Retina (tissue), 1 donor: Measurements from ENCODE around the gene ENOX2.
"Not testable (repeated sequence)": the region's sequence is repeated elsewhere in the genome, so short reads cannot be mapped to it uniquely, and the experiment has no call there.

Experiments used
- DNase-seq: peaks from one replicate; pipeline ENCODE4 v3.0.0-alpha.2; 2016

The ENOX2 gene

GRCh38 chrX:130902783-130903613 is at the start of gene ENOX2:
ENOX2 (minus strand) TSS chrX:130903209; CDS start chrX:130703216, 199,993 bp downstream.
- peak; percentile 94 for DNase-seq

GRCh38 chrX:130952266-130953043 is 49.4 kb upstream of the ENOX2 start:
- no peak for DNase-seq

- DNase-seq = no peak
These were observed 41.2 kb upstream of the ENOX2 start for GRCh38 chrX:130944230-130944629.

GRCh38 chrX:130937101-130937500 is 34.1 kb upstream of the ENOX2 start:
- DNase-seq = no peak

- no peak for DNase-seq
These were observed 30.3 kb upstream of the ENOX2 start for GRCh38 chrX:130933358-130933757.

- DNase-seq = not testable (repeated sequence)
These were observed 17.4 kb upstream of the ENOX2 start for GRCh38 chrX:130920405-130920804.

- DNase-seq = not testable (repeated sequence)
These were observed 16.7 kb upstream of the ENOX2 start for GRCh38 chrX:130919676-130920075.

GRCh38 chrX:130918498-130918897 is 15.5 kb upstream of the ENOX2 start:
- DNase-seq = not testable (repeated sequence)

- DNase-seq = peak; percentile 60
These were observed 13.8 kb upstream of the ENOX2 start for GRCh38 chrX:130916636-130917422.

- DNase-seq = no peak
These were observed 12.3 kb upstream of the ENOX2 start for GRCh38 chrX:130915302-130915701.

GRCh38 chrX:130909469-130910136 is 6.6 kb upstream of the ENOX2 start:
- no peak for DNase-seq

- no peak for DNase-seq
These were observed 3.8 kb upstream of the ENOX2 start for GRCh38 chrX:130906776-130907175.

GRCh38 chrX:130902446-130902782 is 595 bp downstream of the ENOX2 start:
- no peak for DNase-seq

- no peak for DNase-seq
These were observed 6.1 kb downstream of the ENOX2 start for GRCh38 chrX:130896802-130897501.

GRCh38 chrX:130896026-130896425 is 7.0 kb downstream of the ENOX2 start:
- DNase-seq = no peak

- DNase-seq = no peak
These were observed 7.7 kb downstream of the ENOX2 start for GRCh38 chrX:130895299-130895698.

- DNase-seq = no peak
These were observed 9.5 kb downstream of the ENOX2 start for GRCh38 chrX:130893356-130894085.

- peak; percentile 14 for DNase-seq
These were observed 15.6 kb downstream of the ENOX2 start for GRCh38 chrX:130887376-130887775.

GRCh38 chrX:130885996-130886395 is 17.0 kb downstream of the ENOX2 start:
- DNase-seq = no peak

- DNase-seq = no peak
These were observed 17.5 kb downstream of the ENOX2 start for GRCh38 chrX:130885508-130885907.

- DNase-seq = no peak
These were observed 18.4 kb downstream of the ENOX2 start for GRCh38 chrX:130884627-130885026.
